IPS-11a (cell line): ENCODE measurements around the gene FOXK2.

ENCODE experiments used
- H3K4me3 ChIP-seq: one replicate; pipeline ENCODE4 v1.5.1; 2013; ENCODE audit warnings: low read depth, low read length, control low read depth

The FOXK2 gene

DNA sequence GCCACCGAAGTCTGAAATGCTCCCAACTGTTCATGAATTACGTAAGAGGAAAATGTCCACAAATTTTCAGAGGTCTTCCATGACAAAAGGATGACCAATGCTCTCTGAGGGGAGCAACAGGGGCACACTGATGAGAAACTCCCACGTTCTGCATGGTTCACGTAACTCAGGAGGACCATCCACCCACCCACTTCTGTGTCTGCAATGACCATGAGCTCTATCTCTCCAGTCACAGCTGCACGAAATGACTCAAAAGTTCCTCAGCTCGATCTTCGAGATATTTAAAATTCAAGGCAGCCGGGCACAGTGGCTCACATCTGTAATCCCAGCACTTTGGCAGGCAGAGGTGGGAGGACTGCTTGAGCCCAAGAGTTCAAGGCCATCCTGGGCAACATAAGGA, 112.9 kb downstream of the FOXK2 start:
- H3K4me3 ChIP-seq = no peak overlapping the region

DNA sequence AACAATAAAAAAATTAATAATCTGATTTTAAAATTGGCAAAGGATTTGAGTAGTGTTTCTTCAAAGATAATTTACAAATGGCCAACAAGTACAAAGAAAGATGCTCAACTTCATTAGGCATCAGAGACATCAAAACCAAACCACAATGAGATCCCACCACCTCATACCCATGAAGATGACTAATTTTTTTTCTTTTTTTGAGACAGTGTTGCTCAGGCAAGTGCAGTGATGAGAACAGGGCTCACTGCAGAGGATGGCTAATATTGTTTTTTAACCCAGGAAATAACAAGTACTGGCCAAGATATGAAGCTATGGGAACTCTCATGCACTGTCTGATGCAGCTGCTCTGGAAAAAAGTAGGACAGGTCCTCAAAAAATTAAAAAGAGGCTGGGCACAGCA, 113.8 kb downstream of the FOXK2 start:
- H3K4me3 ChIP-seq = no peak overlapping the region

GRCh38 chr17:82636626-82637598, 117.4 kb downstream of the FOXK2 start:
- no peak overlapping the region for H3K4me3 ChIP-seq

DNA sequence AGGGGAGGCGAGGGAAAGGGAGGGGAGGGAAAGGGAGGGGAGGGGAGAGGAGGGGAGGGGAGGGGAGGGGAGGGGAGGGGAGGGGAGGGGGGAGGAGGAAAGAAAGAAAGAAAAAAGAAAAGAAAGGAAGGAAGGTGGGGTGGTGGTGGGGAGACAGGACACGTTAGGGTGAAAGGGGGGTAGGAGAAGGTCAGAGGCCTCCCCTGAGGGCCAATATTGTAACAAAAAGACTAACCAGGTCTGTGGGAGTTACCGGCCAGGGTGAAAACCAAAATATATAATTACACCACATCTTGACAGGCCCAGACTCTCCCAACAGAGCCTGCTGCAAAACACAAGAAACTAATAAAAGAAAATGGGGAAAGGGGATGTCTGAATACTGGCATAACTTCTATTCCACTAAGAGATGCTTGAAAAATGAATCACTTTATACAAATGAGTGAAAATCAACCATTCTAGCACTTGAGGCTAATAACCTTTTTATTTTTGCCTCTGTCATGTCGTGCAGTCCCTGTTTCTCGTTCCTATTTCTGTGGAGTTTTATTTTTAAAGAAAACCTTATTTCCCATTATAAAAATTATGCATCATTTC, 118.7 kb downstream of the FOXK2 start:
- H3K4me3 ChIP-seq = no peak overlapping the region

- no peak overlapping the region for H3K4me3 ChIP-seq
Observed at GRCh38 chr17:82639628-82640027, 120.1 kb downstream of the FOXK2 start.

GRCh38 chr17:82640036-82640435, 120.5 kb downstream of the FOXK2 start:
- H3K4me3 ChIP-seq = no peak overlapping the region

DNA sequence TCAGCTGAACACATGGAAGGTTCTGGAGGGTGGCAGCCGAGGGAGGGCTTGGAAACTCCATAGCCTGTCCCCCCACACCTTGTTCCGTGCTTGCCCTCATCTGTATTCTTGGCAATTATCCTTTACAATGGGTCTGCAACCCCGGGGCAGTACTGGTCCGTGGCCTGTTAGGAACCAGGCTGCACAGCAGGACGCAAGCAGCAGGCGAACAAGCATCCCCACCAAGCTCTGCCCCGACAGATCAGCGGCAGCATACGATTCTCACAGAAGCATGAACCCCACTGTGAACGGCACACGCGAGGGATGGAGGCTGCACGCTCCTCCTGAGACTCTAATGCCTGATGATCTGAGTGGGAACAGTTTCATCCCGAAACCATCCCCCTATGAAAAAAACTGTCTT, 122.5 kb downstream of the FOXK2 start:
- no peak overlapping the region for H3K4me3 ChIP-seq

DNA sequence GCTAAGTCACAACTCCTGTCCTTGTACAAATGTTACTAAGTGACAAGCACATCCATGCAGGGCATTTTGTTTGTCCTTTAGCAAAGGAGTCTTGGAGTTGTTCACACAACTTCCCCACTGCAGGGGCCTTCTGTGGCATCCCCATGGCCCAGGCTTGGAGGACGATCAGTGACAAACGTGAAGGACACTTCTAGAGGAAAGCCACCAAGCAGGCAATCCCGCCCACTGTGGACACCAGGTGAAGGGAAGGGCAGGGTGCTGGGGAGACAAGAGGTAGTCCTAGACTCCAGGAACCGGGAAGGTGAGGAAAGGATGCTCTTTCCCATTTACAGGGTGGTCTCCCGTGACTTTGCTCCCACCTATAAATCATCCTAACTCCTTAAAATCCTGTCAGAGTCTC, 124.6 kb downstream of the FOXK2 start:
- H3K4me3 ChIP-seq = no peak overlapping the region

GRCh38 chr17:82645516-82645915, 126.0 kb downstream of the FOXK2 start:
- no peak overlapping the region for H3K4me3 ChIP-seq

GRCh38 chr17:82647593-82648164, 128.1 kb downstream of the FOXK2 start:
- H3K4me3 ChIP-seq = peak overlapping the region; percentile 84

GRCh38 chr17:82648165-82648668, 128.7 kb downstream of the FOXK2 start, which contains the start of gene WDR45B:
Gene WDR45B, minus strand, starts transcription at chr17:82648444. Its CDS starts 104 bp downstream, at chr17:82648340.
- peak within 1 kb of the TSS; percentile 84 for H3K4me3 ChIP-seq

- H3K4me3 ChIP-seq = peak overlapping the region; percentile 33
Observed at GRCh38 chr17:82648742-82649331, 129.3 kb downstream of the FOXK2 start.

DNA sequence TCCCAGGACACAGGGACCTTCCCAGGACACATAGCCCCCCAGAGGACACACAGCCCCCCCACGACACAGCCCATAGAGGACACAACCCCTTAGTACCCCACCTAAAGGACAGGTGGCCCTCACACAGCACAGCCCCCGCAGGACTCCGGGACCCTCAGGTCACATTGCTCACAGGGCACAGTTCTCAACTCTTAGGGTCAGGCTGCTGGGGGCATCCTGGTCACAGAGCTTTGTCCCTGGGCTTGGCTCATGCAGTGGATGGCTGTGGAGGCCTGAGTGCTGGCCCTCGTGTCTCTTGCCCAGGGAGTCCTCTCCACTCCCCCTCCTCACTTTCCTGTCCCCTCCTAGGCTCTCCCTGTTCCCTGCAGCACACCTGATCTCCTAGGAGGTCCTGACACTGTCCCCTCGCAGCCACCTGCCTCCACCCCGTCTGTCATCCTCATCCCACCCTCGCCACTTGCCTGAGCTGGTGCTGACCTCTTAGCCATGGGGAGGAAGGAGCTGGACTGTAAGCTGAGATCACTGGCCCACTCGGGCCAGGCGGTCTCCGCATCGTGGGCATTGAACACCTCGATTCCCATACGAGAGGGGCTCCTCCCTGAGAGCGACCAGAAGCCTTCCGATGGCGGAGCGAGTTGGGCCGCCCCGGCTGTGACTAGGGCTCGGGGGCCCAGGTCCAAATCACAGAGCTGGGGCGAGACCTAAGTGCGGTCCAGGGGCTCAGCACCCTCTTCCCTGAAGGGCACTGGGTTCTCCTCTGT, 130.1 kb downstream of the FOXK2 start:
- H3K4me3 ChIP-seq = no peak overlapping the region

GRCh38 chr17:82650723-82651122, 131.2 kb downstream of the FOXK2 start:
- H3K4me3 ChIP-seq = no peak overlapping the region

DNA sequence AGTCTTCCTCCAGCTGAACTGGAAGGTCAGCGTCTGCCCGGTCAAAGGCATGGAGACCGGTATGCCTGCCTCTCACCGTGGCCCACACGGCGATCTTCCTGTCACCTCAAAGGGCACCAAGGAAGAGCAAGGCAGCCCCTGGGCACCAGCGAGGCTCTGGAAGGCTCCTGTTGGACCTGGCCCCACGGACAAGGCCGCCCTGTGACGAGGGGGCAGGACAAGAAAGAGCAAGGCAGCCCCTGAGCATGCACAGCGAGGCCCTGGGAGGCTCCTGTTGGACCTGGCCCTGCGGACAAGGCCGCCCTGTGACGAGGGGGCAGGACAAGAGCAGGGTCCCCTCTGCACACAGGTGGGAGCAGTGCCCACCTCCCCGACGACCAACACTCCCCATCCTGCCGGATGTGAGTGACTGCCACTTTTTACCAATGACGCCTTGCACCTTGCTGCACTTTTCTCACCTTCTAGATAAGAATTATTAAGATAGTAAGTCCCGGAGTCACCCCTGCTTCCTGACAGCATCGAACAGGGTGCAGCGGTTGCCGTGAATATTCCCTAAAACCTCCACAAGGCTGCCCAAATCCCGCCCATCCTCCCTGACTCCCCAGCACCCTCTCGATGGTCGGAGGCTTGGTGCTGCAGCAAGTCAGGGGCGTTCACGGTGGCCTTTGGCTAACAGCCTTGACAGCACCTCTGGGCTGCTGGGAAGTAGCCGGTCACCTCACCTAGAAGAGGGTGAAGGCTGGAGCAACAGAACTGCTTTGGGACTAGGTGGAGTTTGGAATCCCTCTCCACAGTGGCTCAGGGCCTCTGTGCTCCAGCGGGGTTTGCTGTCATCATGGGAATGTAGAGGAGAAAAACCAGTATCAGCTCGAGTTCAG, 134.4 kb downstream of the FOXK2 start:
- no peak overlapping the region for H3K4me3 ChIP-seq
